ENCODE results near the gene CHEK2.

Gene CHEK2

DNA sequence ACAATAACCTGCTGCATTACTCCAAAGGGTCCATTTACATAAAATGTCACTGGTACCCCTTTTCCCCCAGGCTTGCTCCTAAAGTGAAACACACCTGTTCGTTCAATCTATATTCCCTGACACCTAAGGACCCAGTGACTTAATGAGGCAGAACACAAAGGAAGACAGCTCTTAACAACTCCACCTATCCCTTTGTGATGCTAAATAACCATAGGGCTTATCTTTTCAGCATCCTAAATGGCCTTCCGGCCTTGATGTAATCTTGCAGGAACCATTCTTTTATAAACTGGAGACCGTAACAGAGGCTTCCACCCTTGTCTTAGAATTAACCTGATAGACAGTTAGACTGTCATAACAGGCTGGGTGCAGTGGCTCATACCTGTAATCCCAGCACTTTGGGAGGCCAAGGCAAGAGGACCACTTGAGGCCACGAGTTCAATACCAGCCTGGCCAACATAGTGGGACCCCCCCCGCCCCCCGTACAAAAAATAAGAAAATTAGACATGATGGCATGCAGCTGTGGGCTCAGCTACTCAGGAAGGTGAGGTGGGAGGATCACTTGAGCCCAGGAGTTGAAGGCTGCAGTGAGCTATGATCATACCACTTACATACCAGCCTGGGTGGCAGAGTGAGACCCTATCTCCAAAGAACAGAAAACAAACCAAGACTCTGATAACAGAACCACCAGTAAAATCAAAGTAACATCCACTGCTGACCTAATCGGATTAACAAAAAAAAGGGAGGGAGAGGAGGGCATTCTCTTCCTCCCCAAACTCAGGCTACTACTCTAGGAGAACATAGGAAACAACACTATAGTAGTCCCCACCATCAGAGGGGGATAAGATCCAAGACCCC is 5.1 kb downstream of the CHEK2 start:
- DNase-seq: no peak
- Histone ChIP-seq H3K36me3 (replicated peaks) (no peaks in the 10 kb centered on the region), H3K4me3 (ENCODE audit: low read depth, low read length) (no peak overlapping the region), H3K27ac (no peak overlapping the region), H3K27me3 (replicated peaks) (no peaks in the 10 kb centered on the region)
- TF ChIP-seq, protein P1, sequence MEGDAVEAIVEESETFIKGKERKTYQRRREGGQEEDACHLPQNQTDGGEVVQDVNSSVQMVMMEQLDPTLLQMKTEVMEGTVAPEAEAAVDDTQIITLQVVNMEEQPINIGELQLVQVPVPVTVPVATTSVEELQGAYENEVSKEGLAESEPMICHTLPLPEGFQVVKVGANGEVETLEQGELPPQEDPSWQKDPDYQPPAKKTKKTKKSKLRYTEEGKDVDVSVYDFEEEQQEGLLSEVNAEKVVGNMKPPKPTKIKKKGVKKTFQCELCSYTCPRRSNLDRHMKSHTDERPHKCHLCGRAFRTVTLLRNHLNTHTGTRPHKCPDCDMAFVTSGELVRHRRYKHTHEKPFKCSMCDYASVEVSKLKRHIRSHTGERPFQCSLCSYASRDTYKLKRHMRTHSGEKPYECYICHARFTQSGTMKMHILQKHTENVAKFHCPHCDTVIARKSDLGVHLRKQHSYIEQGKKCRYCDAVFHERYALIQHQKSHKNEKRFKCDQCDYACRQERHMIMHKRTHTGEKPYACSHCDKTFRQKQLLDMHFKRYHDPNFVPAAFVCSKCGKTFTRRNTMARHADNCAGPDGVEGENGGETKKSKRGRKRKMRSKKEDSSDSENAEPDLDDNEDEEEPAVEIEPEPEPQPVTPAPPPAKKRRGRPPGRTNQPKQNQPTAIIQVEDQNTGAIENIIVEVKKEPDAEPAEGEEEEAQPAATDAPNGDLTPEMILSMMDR (IDR thresholded peaks at IDR 0.05; ENCODE audit: low read depth, low read length, missing control alignments): no peak
- in situ Hi-C loops (cut with HindIII; ENCODE audit: low pct_ligation_motif_present, low sequenced_read_pairs): no loop called here

DNA sequence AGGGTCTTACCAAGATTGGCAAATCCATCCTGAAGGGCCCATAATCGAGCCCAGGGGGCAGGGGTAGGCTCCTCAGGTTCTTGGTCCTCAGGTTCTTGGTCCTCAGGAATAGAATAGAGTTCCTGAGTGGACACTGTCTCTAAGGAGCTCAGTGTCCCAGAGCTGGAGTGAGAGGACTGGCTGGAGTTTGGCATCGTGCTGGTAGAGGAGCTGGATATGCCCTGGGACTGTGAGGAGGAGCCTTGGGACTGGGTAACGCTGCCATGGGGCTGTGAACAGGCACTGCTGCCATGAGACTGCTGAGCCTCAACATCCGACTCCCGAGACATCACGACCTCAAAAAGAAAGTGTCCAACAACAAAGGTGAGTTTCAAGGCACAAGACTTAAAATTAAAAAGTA is 7.2 kb downstream of the CHEK2 start:
- TF ChIP-seq, protein P1 (IDR thresholded peaks at IDR 0.05; ENCODE audit: low read depth, low read length, missing control alignments): no peak
- in situ Hi-C loops (cut with HindIII; ENCODE audit: low pct_ligation_motif_present, low sequenced_read_pairs): no loop called here
- Histone ChIP-seq H3K27me3 (replicated peaks) (no peaks in the 10 kb centered on the region), H3K36me3 (replicated peaks) (no peaks in the 10 kb centered on the region), H3K27ac (no peak overlapping the region), H3K4me3 (ENCODE audit: low read depth, low read length) (no peak overlapping the region)
- no peak for DNase-seq

- Histone ChIP-seq H3K27ac (no peak overlapping the region), H3K4me3 (ENCODE audit: low read depth, low read length) (no peak overlapping the region), H3K27me3 (replicated peaks) (no peaks in the 10 kb centered on the region), H3K36me3 (replicated peaks) (no peaks in the 10 kb centered on the region)
- TF ChIP-seq, protein P1 (IDR thresholded peaks at IDR 0.05; ENCODE audit: low read depth, low read length, missing control alignments): no peak
- no peak for DNase-seq
- in situ Hi-C loops (cut with HindIII; ENCODE audit: low pct_ligation_motif_present, low sequenced_read_pairs): no loop called here
These were observed 11.4 kb downstream of the CHEK2 start for GRCh38 chr22:28730179-28730578.

DNA sequence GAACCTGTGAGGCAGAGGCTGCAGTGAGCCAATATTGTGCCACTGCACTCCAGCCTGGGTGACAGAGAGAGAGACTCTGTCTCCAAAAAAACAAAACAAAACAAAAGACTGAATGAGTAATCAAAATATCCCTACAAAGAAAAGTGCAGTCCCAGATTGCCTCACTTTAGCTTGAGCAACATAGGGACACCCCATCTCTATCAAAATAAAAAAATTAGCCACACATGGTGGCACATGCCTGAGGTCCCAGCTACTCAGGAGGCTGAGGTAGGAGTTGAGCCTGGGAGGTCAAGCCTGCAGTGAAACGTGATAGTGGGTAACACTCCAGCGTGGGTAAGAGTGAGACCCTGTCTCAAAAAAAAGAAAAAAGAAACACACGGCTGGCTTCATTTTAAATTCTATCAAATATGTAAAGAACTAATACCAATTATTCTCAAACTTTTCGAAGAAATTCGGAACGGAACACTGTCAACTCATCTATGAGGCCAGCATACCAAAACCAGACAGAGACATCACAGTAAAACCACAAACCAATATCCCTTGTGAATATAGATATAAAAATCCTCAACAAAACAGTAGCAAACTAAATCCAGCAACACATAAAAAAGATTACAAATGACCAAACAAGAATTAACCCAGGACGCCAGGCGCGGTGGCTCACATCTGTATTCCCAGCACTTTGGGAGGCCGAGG is 12.9 kb downstream of the CHEK2 start:
- TF ChIP-seq, protein P1 (IDR thresholded peaks at IDR 0.05; ENCODE audit: low read depth, low read length, missing control alignments): no peak
- DNase-seq: no peak
- H3K36me3 ChIP-seq (replicated peaks): no peaks in the 10 kb centered on the region
- H3K27me3 ChIP-seq (replicated peaks): no peaks in the 10 kb centered on the region
- H3K4me3 ChIP-seq (ENCODE audit: low read depth, low read length): no peak overlapping the region
- H3K27ac ChIP-seq: no peak overlapping the region
- in situ Hi-C loops (cut with HindIII; ENCODE audit: low pct_ligation_motif_present, low sequenced_read_pairs): no loop called here

GRCh38 chr22:28728002-28728401 is 13.6 kb downstream of the CHEK2 start:
- Histone ChIP-seq H3K27ac (no peak overlapping the region), H3K36me3 (replicated peaks) (no peaks in the 10 kb centered on the region), H3K4me3 (ENCODE audit: low read depth, low read length) (no peak overlapping the region), H3K27me3 (replicated peaks) (no peaks in the 10 kb centered on the region)
- TF ChIP-seq, protein P1 (IDR thresholded peaks at IDR 0.05; ENCODE audit: low read depth, low read length, missing control alignments): no peak
- in situ Hi-C loops (cut with HindIII; ENCODE audit: low pct_ligation_motif_present, low sequenced_read_pairs): no loop called here
- DNase-seq: no peak
